Sigmoid colon (tissue), 4 donors: Measurements from ENCODE around the gene MX1.

Experiments
- CTCF ChIP-seq, 4 experiments: fragments of 450-650 bp in 3 of 4; fragments of 200-600 bp in 1 of 4; IDR thresholded peaks; one replicate each; pipeline ENCODE4 v1.5.1; 2016 to 2019; ENCODE audit warnings: antibody characterized with exemption in 4 of 4, mild to moderate bottlenecking in 3 of 4, moderate library complexity in 2 of 4
- EP300 ChIP-seq, 4 donors: sonication (generic); formaldehyde crosslinking; IDR thresholded peaks; one replicate each; pipeline ENCODE4 v1.6.1; 2017; ENCODE audit warnings: antibody characterized with exemption in 4 of 4
- POLR2A ChIP-seq, 2 donors: fragments of 450-650 bp; IDR thresholded peaks; one replicate each; pipeline ENCODE4 v1.6.1; 2016; ENCODE audit warnings: antibody characterized with exemption in 2 of 2, mild to moderate bottlenecking in 2 of 2, moderate library complexity in 2 of 2
- POLR2AphosphoS5 ChIP-seq, 4 donors: sonication (generic); formaldehyde crosslinking; IDR thresholded peaks; one replicate each; pipeline ENCODE4 v1.6.1; 2017; ENCODE audit warnings: antibody characterized with exemption in 4 of 4

- TF ChIP-seq POLR2AphosphoS5 (IDR thresholded peaks at IDR 0.05) (no peak), CTCF (IDR thresholded peaks at IDR 0.05) (no peak), EP300 (IDR thresholded peaks at IDR 0.05) (no peak), POLR2A (IDR thresholded peaks at IDR 0.05) (no peak)
Measured at GRCh38 chr21:41465176-41465781, 39.2 kb downstream of the MX1 start.
